GM12874 (cell line): ENCODE data around the gene TBL1Y.

Experiments
- CTCF ChIP-seq: IDR thresholded peaks from 2 replicates; pipeline ENCODE4 v1.5.1; 2011; ENCODE audit warnings: low read depth, mild to moderate bottlenecking, control low read depth, low read length, moderate library complexity; ENCODE audit not compliant: insufficient read depth

TBL1Y gene

GRCh38 chrY:6997503-6998066, 87.1 kb downstream of the TBL1Y start:
- TF ChIP-seq CTCF: no peak

- TF ChIP-seq CTCF: no peak
Observed at GRCh38 chrY:6999905-7000304, 89.4 kb downstream of the TBL1Y start.

- TF ChIP-seq CTCF: no peak
Observed at GRCh38 chrY:7002581-7002980, 92.1 kb downstream of the TBL1Y start.

GRCh38 chrY:7007911-7008310, 97.4 kb downstream of the TBL1Y start:
- TF ChIP-seq CTCF: no peak

GRCh38 chrY:7008578-7009355, 98.3 kb downstream of the TBL1Y start:
- no peak for TF ChIP-seq CTCF

GRCh38 chrY:7013051-7013450, 102.6 kb downstream of the TBL1Y start:
- no peak for TF ChIP-seq CTCF

- no peak for TF ChIP-seq CTCF
Observed at GRCh38 chrY:7016521-7016920, 106.0 kb downstream of the TBL1Y start.
